ENCODE data around the gene GBF1.

GBF1 gene

GRCh38 chr10:102416695-102417094 is 171.4 kb downstream of the GBF1 start:
- no peak for TF ChIP-seq CTCF (IDR thresholded peaks at IDR 0.05; ENCODE audit: borderline replicate concordance, insufficient read depth, low read depth, low read length)
- no peak overlapping the region for H3K4me3 ChIP-seq (ENCODE audit: low read depth, low read length)

- TF ChIP-seq CTCF (IDR thresholded peaks at IDR 0.05; ENCODE audit: borderline replicate concordance, insufficient read depth, low read depth, low read length) = no peak
- peak within 1 kb of the TSS; percentile 98 for H3K4me3 ChIP-seq (ENCODE audit: low read depth, low read length)
Observed at GRCh38 chr10:102418622-102419268, 173.4 kb downstream of the GBF1 start, which contains the start of gene PSD. TSS of gene PSD (minus strand) at chr10:102418785. CDS start at chr10:102417038, 1,747 bp downstream.

GRCh38 chr10:102419269-102420180 is 174.2 kb downstream of the GBF1 start:
- no peak for TF ChIP-seq CTCF (IDR thresholded peaks at IDR 0.05; ENCODE audit: borderline replicate concordance, insufficient read depth, low read depth, low read length)
- peak overlapping the region; percentile 98 for H3K4me3 ChIP-seq (ENCODE audit: low read depth, low read length)

GRCh38 chr10:102420181-102420713 is 174.9 kb downstream of the GBF1 start:
- peak overlapping the region; percentile 98 for H3K4me3 ChIP-seq (ENCODE audit: low read depth, low read length)
- TF ChIP-seq CTCF (IDR thresholded peaks at IDR 0.05; ENCODE audit: borderline replicate concordance, insufficient read depth, low read depth, low read length) = no peak

GRCh38 chr10:102420714-102421506 is 175.6 kb downstream of the GBF1 start, which contains the start of gene FBXL15:
TSS of gene FBXL15 (plus strand) at chr10:102420836. CDS start at chr10:102421130, 294 bp downstream.
- peak within 1 kb of the TSS; percentile 98 for H3K4me3 ChIP-seq (ENCODE audit: low read depth, low read length)

GRCh38 chr10:102421507-102421756 is 176.1 kb downstream of the GBF1 start:
- peak overlapping the region; percentile 98 for H3K4me3 ChIP-seq (ENCODE audit: low read depth, low read length)
- no peak for TF ChIP-seq CTCF (IDR thresholded peaks at IDR 0.05; ENCODE audit: borderline replicate concordance, insufficient read depth, low read depth, low read length)

More at GRCh38 chr10:102420714-102421506, 175.6 kb downstream of the GBF1 start, which contains the start of gene FBXL15:
- TF ChIP-seq CTCF (IDR thresholded peaks at IDR 0.05; ENCODE audit: borderline replicate concordance, insufficient read depth, low read depth, low read length) = no peak

Measured in GM12875 (cell line).